Fibroblast of peridontal ligament (primary cell): ENCODE results near the gene DOP1A.
"Not testable (repeated sequence)": the region's sequence is repeated elsewhere in the genome, so short reads cannot be mapped to it uniquely, and the experiment has no call there.

Experiments used
- DNase-seq: peaks from one replicate; pipeline ENCODE4 v3.0.0-alpha.2; 2010; ENCODE audit errors: extremely low read depth

The DOP1A gene

DNA sequence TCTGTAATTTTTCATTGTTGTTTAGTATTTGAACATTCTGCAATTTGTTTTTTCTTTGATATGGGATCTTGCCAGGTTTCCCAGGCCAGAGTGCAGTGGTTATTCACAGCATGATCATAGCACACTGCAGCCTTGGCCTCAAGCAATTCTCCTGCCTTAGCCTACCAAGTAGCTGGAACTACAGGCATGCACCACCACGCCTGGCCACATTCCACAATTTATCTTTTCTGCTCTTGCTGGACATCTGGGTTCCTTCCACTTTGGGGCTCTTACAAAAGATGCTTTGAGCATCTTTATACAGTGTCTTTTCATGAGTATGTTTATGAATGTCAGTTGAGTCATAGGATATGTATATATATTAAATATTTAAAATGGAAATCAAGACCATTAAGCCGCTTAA is 83.6 kb downstream of the DOP1A start:
- no peak for DNase-seq

DNA sequence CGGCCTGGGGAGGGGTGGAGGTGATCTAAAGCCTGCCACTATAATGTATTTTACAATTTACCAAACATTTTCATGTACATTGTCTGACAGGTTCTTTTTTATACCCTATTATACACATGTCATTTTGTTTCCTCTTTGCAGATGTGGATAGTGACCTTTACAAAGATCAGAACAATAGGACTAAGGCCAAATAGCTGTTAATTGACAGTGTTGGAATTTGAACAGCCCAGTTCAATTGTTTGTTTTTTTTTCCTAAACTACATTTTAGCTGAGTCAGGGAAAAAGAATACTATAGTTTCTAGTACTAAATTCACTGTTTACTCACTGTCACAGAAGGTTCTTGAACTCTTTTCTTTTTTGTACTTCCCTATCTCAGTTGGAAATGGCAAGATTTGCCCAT is 85.4 kb downstream of the DOP1A start:
- DNase-seq: no peak

DNA sequence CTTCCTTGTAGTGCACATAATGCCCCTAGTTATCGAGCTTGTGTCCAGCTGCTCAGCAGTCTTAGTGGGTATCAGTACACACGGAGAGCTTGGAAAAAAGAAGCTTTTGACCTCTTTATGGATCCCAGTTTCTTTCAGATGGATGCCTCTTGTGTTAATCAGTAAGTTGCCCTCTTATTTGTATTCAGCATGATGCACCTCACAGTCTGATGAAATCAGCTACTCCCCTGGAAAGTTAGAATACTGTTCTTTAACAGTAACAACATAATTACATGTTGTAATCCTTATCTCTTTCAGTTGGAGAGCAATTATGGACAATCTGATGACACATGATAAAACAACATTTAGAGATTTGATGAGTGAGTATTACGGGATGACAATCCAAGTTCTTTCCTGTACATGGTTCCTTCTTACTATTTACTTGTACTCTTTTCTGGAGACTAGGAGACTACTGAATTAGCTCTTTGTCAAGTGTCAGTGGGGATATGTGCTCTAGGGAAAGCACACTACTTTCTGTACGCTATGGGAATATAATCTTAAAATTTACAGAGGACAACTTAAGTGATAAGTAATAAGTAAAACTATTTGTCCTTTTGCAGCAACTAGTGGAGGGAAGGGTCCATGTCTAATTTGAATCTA is 86.5 kb downstream of the DOP1A start:
- no peak for DNase-seq

DNA sequence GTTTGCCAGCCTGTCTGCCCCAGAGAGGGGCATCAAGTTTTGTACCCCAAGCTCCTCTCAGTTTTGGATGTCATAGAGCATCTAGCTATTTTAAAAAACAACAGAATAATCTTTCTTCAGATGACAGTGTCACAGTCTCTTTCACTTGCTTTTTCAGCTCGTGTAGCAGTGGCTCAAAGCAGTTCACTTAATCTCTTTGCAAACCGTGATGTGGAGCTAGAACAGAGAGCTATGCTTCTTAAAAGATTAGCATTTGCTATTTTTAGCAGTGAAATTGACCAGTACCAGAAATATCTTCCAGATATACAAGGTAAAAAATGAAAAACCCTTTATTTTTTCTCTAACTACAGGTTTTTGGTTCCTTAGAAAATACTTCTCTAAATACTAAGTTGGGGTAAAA is 88.3 kb downstream of the DOP1A start:
- no peak for DNase-seq

DNA sequence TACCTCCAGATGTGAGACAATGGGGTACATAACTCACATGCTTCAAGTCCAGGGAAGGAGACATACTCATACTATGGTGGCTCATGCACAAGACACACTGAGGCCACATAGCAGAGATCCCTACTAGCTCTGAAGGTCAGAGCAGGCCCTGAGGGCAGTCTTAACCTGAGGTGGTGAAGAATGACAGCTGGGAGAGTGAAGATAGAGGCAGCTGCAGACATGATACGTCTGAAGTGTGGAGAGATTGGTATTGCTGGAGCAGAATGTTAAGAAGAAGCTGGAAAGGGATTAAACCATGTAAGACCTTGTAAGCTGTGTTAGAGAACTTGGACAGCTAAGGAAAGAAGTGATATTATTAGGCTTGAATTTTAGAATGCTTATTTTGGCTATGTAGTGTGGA is 92.7 kb downstream of the DOP1A start:
- no peak for DNase-seq

DNA sequence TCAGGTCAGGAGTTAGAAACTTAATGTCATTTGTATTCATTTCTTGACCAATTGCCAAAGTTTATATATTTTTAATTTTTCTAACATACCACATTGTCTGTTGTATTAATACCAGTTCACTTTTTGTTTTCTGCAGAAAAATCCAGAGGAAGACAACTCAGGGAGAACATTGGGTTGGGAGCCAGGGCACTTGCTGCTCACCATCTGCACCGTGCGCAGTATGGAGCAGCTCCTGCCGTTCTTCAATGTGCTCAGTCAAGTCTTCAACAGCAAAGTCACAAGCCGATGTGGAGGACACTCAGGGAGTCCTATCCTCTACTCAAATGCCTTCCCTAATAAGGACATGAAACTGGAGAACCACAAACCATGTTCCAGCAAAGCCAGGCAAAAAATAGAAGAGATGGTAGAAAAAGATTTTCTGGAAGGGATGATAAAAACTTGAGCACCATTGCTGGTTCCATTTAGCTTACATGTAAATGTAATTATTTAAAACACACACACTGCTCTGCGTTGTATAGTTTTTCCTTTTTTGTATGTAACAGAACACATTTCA is 100.3 kb downstream of the DOP1A start:
- no peak for DNase-seq

DNA sequence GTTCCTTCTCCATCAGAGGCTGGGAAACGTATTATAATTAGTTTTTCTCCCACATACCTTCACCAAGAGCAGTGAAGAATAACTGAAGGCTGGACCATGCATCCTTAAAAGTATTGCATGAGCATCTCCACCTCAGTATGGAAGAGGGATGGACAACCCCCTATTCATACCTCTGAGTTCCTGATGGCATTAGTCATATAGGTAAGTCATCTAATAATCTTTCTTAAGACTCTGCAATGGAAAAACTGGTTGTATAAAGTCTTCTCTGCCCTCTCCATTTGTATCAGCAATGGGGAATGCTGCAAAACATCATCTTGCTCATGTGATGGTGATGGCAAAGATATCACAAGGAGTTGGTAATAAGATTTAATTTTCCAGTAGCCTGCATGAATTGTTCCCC is 101.1 kb downstream of the DOP1A start:
- no peak for DNase-seq

DNA sequence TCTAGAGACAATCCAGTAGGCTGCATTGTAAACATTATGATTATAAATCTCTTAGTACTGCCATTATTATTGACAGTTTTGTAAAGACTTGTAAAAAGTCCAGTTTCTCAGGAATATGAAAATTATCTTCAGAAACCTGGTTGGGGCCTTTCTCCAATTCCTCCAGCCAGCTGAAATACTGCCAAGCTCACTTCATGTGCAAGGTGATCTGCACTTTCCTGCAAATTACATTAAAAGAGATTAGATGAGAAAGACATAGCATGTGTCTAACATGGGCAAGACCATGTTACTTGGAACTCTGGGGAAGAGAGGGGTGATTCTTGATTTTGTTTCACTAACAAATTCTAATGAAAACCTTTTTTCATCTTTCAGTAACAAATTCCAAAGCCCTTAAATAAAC is 101.6 kb downstream of the DOP1A start:
- no peak for DNase-seq

DNA sequence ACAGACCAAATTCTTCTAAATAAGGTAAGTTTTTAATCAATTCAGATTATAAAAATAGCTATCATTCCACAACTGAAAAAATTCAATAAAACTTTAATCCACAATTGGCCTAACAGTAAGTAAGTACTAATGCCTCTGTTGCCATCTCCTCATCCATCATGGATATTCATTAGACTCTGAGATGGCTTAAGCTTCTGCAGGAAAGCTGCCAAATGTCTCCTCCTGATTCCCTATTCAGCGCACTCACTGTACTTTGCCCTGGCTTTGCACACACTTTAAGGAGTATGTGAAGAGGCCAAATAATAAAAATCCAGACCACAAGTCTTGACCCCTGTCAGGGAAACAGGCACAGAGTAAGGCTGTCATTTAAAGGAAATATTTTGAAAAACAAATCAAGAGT is 102.0 kb downstream of the DOP1A start:
- no peak for DNase-seq

DNA sequence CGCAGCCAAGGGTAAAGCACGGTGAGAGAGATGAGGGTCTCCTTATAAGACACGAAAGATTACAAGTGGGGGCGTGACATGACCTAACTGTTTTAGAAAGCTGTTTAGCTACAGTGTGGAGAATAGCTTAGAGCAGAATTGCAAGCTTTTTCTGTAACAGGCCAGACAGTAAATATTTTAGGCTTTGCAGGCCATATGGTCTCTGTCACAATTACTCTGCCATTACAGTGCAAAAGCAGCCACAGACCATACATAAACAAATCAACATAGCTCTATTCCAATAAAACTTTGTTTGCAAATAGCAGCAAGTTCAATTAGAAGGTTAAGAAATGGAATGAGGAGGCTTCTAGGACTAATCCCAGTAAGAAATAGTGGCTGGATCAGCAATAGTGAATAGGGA is 108.8 kb downstream of the DOP1A start:
- DNase-seq: no peak

DNA sequence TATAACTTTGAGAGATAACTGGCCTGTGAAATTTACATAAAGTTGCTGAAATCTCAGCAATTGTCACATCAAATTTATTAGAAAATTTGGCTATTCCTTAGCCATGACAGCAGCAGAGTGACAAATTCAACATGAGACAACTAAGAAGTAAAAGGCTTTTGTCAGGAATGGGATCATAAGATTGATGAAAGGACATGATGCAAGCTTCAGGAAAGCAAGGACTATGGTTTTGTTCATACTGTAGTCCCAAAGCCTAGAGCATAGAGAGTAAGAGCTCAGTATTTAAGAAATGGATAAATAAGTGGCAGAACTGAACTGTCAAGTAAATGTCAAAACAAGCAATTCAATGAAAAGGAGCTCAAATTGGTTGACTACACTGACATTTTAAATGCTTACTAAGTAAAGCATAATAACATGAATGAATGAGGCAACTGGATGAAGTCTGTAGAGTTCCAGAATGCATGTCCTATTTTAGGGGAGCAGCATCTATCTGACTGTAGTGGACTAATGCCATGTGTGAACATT is 113.0 kb downstream of the DOP1A start:
- no peak for DNase-seq

DNA sequence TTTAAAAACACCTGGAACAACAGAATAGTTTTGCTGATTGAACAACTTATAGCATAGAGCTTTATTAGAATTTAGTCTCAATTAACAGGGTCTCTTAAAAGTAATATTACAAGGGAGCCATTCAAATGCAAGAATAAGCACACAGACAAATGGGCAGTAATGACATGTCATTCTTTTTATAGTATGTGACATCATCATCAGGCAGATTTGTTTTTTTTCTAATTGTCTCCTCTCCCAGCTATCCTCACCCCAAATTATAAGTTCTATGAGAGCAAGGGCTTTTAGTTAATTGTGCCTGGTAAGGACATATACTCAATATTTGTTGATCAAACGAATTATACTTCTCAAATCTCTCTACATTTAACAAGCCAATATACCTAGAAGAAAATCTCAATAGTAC is 114.6 kb downstream of the DOP1A start:
- no peak for DNase-seq

DNA sequence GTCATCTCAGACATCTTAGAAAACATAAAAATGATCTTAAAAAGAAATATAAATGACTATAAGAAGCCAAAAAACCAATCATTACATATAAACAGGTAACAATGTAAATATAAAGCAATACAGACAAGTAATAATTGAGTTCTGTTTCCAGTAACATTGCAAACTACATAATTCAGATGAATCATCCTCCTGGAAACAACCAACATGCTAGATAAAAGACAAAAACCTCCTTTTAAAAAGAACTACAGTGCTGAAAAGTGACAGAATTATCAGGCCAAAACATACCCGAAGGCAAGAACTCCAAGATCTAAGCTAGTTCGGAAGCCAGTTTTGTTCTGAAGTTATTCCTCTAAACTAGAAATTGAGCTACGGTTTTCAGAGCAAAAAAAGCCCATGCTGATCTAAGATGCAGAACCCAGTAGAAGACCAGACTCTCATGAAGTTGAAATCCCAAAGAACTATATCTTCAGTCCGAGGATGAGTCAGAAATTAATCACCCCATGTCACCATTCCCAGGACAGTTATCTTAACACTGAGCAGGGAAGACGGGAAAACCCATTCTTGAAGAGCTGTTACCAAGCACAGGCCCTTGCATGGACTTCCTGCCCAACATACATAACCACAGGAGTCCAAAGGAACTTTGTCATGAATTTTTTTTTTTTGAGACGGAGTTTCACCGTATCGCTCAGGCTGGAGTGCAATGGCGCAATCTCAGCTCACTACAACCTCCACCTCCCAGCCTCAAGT is 115.8 kb downstream of the DOP1A start:
- DNase-seq: peak; percentile 87

DNA sequence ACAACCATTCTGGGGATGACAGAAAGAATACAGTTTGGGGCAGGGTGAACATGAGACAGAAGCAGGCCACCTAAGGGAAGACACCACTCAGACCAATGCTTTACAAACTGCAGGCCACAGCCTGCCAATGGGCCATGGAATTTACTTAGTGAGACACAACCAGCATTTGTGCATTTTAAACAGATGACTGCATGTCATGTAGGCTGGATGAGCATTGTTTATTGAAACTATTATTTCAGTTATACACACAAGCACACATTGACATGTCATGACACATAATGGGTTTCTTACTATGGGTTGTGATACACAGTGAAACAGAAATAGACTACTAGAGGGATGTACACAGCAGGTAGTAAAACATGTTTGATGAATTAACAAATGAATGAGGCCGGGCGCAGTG is 117.6 kb downstream of the DOP1A start:
- no peak for DNase-seq

DNA sequence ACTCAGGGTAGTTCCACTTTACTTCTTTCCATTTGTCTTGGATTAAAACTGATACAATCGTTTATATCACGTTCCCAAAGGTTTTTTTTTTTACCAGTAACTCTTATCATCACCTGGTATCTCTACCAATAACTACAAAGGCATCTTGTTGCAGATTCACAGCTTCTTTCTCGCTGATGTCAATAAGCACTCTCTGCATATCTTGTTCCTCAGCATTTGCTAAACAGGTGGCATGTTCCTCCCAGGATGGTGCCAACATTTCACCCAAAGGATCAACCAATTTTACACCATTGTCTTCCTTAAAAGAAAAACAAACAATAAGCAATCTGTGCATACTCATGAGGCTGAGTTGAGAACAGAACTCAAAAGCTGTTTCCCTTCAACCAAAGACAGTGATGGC is 121.0 kb downstream of the DOP1A start:
- no peak for DNase-seq

DNA sequence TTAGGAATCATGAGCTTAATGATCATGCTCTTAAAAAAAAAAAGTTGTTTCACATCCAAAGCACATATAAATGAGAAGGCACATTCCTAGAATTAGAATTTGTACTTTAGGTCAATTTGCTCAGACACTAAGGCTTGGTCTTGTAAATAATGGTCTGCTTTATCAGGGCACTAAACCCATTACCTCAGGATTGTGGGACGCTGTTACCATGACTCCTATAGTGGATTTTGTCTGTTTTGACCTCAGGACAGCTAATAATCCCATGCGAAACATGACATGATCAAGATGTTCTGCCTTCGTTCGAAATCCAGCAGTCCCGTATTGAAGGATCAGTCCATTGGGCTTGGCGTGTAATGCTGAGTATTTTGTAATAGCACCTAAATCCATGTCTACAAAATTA is 123.2 kb downstream of the DOP1A start:
- DNase-seq: no peak

DNA sequence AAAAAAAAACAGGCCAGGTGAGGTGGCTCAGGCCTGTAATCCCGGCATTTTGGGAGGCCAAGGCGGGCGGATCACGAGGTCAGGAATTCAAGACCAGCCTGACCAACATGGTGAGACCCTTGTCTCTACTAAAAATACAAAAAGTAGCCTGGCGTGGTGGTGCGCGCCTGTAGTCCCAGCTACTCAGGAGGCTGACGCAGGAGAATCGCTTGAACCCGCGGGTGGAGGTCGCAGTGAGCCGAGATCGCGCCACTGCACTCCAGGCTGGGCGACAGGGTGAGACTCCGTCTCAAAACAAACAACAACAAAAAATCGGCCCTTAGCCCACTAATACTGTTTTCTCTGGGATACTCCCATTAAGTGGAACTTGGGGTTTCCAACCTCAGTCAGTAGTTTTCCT is 124.5 kb downstream of the DOP1A start:
- not testable (repeated sequence) for DNase-seq

DNA sequence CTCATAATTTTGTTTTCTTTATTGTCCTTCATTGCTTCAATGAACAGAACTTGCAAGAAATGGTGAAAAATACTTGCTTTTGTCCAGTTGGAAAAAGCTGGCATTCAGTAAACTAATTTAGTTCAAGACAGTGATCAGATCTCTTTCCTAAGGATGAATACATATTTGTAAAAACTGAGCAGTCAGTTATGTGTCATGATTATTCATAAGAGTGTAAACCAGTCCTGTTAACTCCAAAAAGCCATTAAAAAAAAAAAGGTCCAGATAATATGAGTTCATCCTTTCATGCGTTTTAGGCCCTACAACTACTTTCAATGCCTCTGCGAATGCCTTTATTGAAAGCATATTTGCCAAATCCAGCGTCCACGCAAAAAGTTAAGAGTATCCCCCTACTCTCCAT is 125.0 kb downstream of the DOP1A start:
- DNase-seq: peak; percentile 31

DNA sequence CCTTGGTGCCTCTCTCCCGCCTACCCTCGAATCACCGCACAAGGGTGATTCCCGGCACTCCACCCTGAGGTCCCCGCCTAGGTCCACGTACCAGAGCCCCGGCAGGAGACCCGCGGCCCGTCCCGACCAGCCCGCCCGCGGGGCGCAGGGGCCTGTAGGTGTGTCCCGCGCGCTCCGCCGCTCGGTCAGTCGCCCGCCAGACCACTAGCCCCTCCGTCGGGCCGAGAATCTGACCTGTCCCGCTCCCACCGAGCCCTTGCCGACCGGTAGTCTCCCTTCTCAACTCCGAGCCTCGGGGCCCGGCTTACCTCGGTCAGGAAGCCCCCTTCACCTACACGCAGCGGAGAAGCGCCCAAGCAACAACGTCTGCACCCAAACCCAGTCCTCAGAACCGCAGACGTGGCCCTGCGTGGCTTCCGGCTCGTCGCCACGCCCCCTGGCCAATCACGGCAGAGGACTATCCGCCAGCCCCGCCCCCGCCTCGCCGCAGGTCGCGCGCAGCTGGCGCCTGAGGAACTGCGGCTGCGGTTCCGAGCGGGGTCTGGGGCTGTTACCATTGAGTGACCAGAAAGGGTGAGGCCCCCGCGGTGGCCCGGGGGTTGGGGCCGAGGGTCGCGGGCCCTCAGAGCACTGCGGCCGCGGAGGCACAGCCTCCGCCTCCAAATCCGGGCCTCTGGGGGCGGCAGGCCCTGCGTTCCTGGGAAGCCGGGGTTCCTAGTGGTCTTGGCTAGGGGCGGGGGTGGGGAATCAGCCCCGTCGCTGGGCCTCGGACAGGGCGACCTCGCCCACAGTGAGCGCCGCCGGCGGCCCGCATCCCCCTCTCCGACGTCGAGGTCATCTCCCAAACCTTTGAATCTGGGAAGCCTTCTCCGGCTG is 125.6 kb downstream of the DOP1A start, which contains the start of the genes PGM3 and RWDD2A:
Gene PGM3 (minus strand): TSS at position 395 of the 876 bp plus-strand sequence. CDS start 2,253 bp downstream, outside the sequence.
Gene RWDD2A (plus strand): TSS at position 487 of the 876 bp plus-strand sequence. CDS start 1,095 bp downstream, outside the sequence.
- DNase-seq: peak; percentile 77

DNA sequence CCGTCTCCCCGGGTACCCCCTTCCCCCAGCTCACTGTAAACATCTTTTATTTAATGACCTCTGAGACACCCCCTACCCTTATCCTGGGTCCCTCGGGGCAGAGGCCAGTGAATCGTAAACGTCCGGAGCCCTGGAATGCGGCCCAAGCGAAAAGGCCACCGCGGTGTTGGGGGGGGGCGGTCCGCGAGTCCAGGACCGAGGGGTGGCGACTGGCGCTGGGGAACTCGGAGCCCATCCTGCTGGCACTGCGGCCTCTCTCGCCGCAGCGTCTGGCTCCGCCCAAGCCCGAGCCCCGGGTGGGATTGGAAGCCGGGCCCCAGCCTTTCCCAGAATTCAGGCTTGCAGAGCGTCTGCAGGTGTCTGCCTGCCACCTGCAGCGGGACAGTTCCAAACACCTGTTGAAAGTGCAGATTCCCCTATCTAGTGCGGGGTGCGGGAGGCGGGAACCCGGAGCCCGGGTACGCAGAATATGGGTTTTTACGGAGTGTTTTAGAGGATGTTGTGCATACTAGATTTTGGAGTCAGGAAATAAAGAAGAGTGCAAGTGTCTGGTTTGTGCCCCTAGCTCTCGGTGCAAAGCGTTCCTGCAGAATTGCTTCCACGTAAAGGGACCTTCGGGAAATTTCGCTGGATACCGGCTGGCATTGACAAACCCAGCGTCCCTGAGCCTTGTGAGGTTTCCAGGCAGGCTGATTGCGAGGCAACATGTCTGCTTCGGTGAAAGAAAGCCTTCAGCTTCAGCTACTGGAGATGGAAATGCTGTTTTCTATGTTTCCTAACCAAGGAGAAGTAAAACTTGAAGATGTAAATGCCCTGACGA is 126.5 kb downstream of the DOP1A start:
- DNase-seq: no peak
